Upper lobe of left lung (tissue), 6 donors: ENCODE data around the gene SIRPA. TPM values are rescaled to one million over a fixed set of nuclear protein-coding genes. Genes with fewer than 3 reads are reported as not detected.

Experiments used
- ATAC-seq, 2 donors: fragments of 200-7000 bp; cut with Tn5 transposase; one replicate each; pipeline ENCODE4 v1.9.1; 2022; ENCODE audit warnings: mild to moderate bottlenecking in 2 of 2, moderate library complexity in 2 of 2; ENCODE audit not compliant: low FRiP score in 2 of 2
- DNase-seq, 2 donors: peaks; one replicate each; pipeline ENCODE4 v3.0.0-alpha.2; 2019 to 2020
- H3K27ac ChIP-seq, 4 donors: fragments of 200-600 bp; sonication (generic); one replicate each; pipeline ENCODE4 v1.5.1; 2016 to 2019
- H3K27me3 ChIP-seq, 4 donors: fragments of 200-600 bp; sonication (generic); one replicate each; pipeline ENCODE4 v1.5.1; 2017 to 2019
- H3K36me3 ChIP-seq, 4 donors: fragments of 200-600 bp; sonication (generic); one replicate each; pipeline ENCODE4 v1.5.1; 2016 to 2019
- H3K4me1 ChIP-seq, 4 donors: fragments of 200-600 bp; sonication (generic); one replicate each; pipeline ENCODE4 v1.5.1; 2018 to 2019
- H3K4me3 ChIP-seq, 4 donors: fragments of 200-600 bp; sonication (generic); one replicate each; pipeline ENCODE4 v1.5.1; 2017 to 2019; ENCODE audit warnings: mild to moderate bottlenecking in 2 of 4, moderate library complexity in 1 of 4
- H3K9me3 ChIP-seq, 4 donors: fragments of 200-600 bp; sonication (generic); one replicate each; pipeline ENCODE4 v1.5.1; 2018 to 2019
- CTCF ChIP-seq, 6 experiments: fragments of 450-650 bp in 4 of 6; fragments of 200-600 bp in 2 of 6; sonication (generic) in 2 of 6; IDR thresholded peaks; one replicate each; pipeline ENCODE4 v1.5.1; 2016 to 2019; ENCODE audit warnings: antibody characterized with exemption in 6 of 6
- EP300 ChIP-seq, 4 donors: sonication (generic); formaldehyde crosslinking; IDR thresholded peaks; one replicate each; pipeline ENCODE4 v1.5.1; 2017; ENCODE audit warnings: antibody characterized with exemption in 4 of 4, control low read depth in 2 of 4
- POLR2A ChIP-seq, 4 donors: fragments of 450-650 bp; IDR thresholded peaks; one replicate each; pipeline ENCODE4 v1.5.1; 2016 to 2017; ENCODE audit warnings: antibody characterized with exemption in 4 of 4, mild to moderate bottlenecking in 2 of 4
- POLR2AphosphoS5 ChIP-seq, 2 donors: sonication (generic); formaldehyde crosslinking; IDR thresholded peaks; one replicate each; pipeline ENCODE4 v1.5.1; 2017; ENCODE audit warnings: antibody characterized with exemption in 2 of 2
- WGBS, 2 donors: methylation state at CpG; one replicate each; pipeline ENCODE4 v1.1.5; 2017 to 2018; 5-methylcytosine and 5-hydroxymethylcytosine counted together
- total RNA-seq, 6 donors: library from RNA; depleted of rRNA in 4 of 6; stranded (reverse); fragments of >200 nt in 4 of 6; gene quantifications; one replicate each; pipeline versions ENCODE4 v1.1.0 to v1.2.1, GENCODE V29; 2016 to 2021
- donor health status: DM: no; HTN: no; CAD: no; lungs with moderate emphysema.
- donor health status: DM: no; HTN: yes; CAD: no; lungs with severe emphysema.

The SIRPA gene
- total RNA-seq, 6 donors from 2014 or later: 36.3 to 119 (median 60.4) TPM

- H3K36me3 ChIP-seq: no peaks in the 10 kb centered on the region
- H3K9me3 ChIP-seq: no peaks in the 10 kb centered on the region
- ATAC-seq: no peak
- TF ChIP-seq CTCF (IDR thresholded peaks at IDR 0.05): no peak
- TF ChIP-seq EP300 (IDR thresholded peaks at IDR 0.05): no peak
- TF ChIP-seq POLR2AphosphoS5 (IDR thresholded peaks at IDR 0.05): no peak
- no peak for TF ChIP-seq POLR2A (IDR thresholded peaks at IDR 0.05)
- WGBS, 2 donors: 69 to 77% methylated on average over 15 of the region's 15 CpGs
- H3K4me3 ChIP-seq: no peak overlapping the region
- no peaks in the 10 kb centered on the region for H3K27me3 ChIP-seq
- H3K4me1 ChIP-seq: no peaks in the 10 kb centered on the region
- no peak for DNase-seq
- H3K27ac ChIP-seq: no peak overlapping the region
Observed at GRCh38 chr20:1973601-1974440, 78.6 kb downstream of the SIRPA start.

GRCh38 chr20:1975291-1975690 is 80.1 kb downstream of the SIRPA start:
- ATAC-seq (no peak), DNase-seq (no peak)
- Histone ChIP-seq H3K27me3 (peaks cover 0 to 3% (median 0%) of the 10 kb centered on the region in 4 donors), H3K4me1 (no peaks in the 10 kb centered on the region), H3K4me3 (no peak overlapping the region), H3K27ac (no peak overlapping the region), H3K36me3 (no peaks in the 10 kb centered on the region), H3K9me3 (no peaks in the 10 kb centered on the region)
- WGBS, 2 donors: 89% methylated on average over 11 of the region's 11 CpGs
- no peak for TF ChIP-seq EP300 (IDR thresholded peaks at IDR 0.05)
- TF ChIP-seq CTCF (IDR thresholded peaks at IDR 0.05): no peak
- no peak for TF ChIP-seq POLR2A (IDR thresholded peaks at IDR 0.05)
- TF ChIP-seq POLR2AphosphoS5 (IDR thresholded peaks at IDR 0.05): no peak

- Histone ChIP-seq H3K4me3 (no peak overlapping the region), H3K36me3 (no peaks in the 10 kb centered on the region), H3K27me3 (peaks cover 0 to 3% (median 0%) of the 10 kb centered on the region in 4 donors), H3K27ac (no peak overlapping the region), H3K4me1 (no peaks in the 10 kb centered on the region), H3K9me3 (no peaks in the 10 kb centered on the region)
- ATAC-seq (no peak), DNase-seq (no peak)
- 35 to 53% methylated on average over 3 of the region's 3 CpGs for WGBS, 2 donors
- TF ChIP-seq EP300 (IDR thresholded peaks at IDR 0.05) (no peak), POLR2AphosphoS5 (IDR thresholded peaks at IDR 0.05) (no peak), CTCF (IDR thresholded peaks at IDR 0.05) (no peak), POLR2A (IDR thresholded peaks at IDR 0.05) (no peak)
Observed at GRCh38 chr20:1979106-1979778, 84.0 kb downstream of the SIRPA start.

GRCh38 chr20:1982686-1983085 is 87.5 kb downstream of the SIRPA start:
- Histone ChIP-seq H3K27ac (no peak overlapping the region), H3K27me3 (peaks cover 0 to 3% (median 0%) of the 10 kb centered on the region in 4 donors), H3K9me3 (no peaks in the 10 kb centered on the region), H3K36me3 (no peaks in the 10 kb centered on the region), H3K4me1 (no peaks in the 10 kb centered on the region), H3K4me3 (no peak overlapping the region)
- WGBS, 2 donors: 81% methylated on average over 5 of the region's 5 CpGs; no CpG with 5 or more reads in 1 of the 2 donors
- DNase-seq (no peak), ATAC-seq (peak in 1 of 2 donors; percentile 38)
- TF ChIP-seq EP300 (IDR thresholded peaks at IDR 0.05): no peak
- no peak for TF ChIP-seq POLR2A (IDR thresholded peaks at IDR 0.05)
- TF ChIP-seq CTCF (IDR thresholded peaks at IDR 0.05): no peak
- no peak for TF ChIP-seq POLR2AphosphoS5 (IDR thresholded peaks at IDR 0.05)
